Liver (tissue), 9 donors: ENCODE results near the gene PTK6. TPM values are rescaled to one million over a fixed set of nuclear protein-coding genes. Genes with fewer than 3 reads are reported as not detected.

Experiments
- DNase-seq: peaks from one replicate; pipeline ENCODE4 v3.0.0-alpha.2; 2017; ENCODE audit warnings: low spot score
- H3K27ac ChIP-seq, 2 donors: one replicate each; pipeline ENCODE4 v1.7.0; 2013; ENCODE audit warnings: inconsistent platforms in 2 of 2, low read length in 2 of 2, control low read depth in 1 of 2, low read depth in 1 of 2, mild to moderate bottlenecking in 1 of 2
- H3K27me3 ChIP-seq, 4 donors: one replicate each; pipeline versions ENCODE4 v1.6.1 to v1.7.0; 2013; ENCODE audit warnings: low read length in 3 of 4, inconsistent platforms in 1 of 4, mild to moderate bottlenecking in 1 of 4, moderate library complexity in 1 of 4; ENCODE audit not compliant: control insufficient read depth in 4 of 4, insufficient read depth in 4 of 4
- H3K36me3 ChIP-seq, 4 donors: one replicate each; pipeline versions ENCODE4 v1.6.1 to v1.7.0; 2013; ENCODE audit warnings: low read length in 3 of 4, mild to moderate bottlenecking in 3 of 4, low read depth in 1 of 4, moderate library complexity in 1 of 4; ENCODE audit not compliant: control insufficient read depth in 4 of 4, insufficient read depth in 3 of 4
- H3K4me1 ChIP-seq, 4 donors: one replicate each; pipeline versions ENCODE4 v1.6.1 to v1.7.0; 2013; ENCODE audit warnings: low read length in 3 of 4, mild to moderate bottlenecking in 3 of 4, moderate library complexity in 1 of 4; ENCODE audit not compliant: control insufficient read depth in 4 of 4, insufficient read depth in 4 of 4
- H3K4me3 ChIP-seq, 3 donors: one replicate each; pipeline versions ENCODE4 v1.6.1 to v1.7.0; 2013; ENCODE audit warnings: low read length in 3 of 3, control low read depth in 1 of 3, low read depth in 1 of 3, mild to moderate bottlenecking in 1 of 3
- H3K9ac ChIP-seq, 2 donors: one replicate each; pipeline ENCODE4 v1.7.0; 2013; ENCODE audit warnings: low read length in 2 of 2, mild to moderate bottlenecking in 2 of 2, moderate library complexity in 2 of 2, control low read depth in 1 of 2, low read depth in 1 of 2
- H3K9me3 ChIP-seq, 4 donors: one replicate each; pipeline versions ENCODE4 v1.6.1 to v1.7.0; 2013; ENCODE audit warnings: low read length in 3 of 4; ENCODE audit not compliant: control insufficient read depth in 4 of 4
- EGR1 ChIP-seq, 2 donors: IDR thresholded peaks; 2 replicates each; pipeline ENCODE4 v1.6.1; 2016 to 2018; ENCODE audit warnings: antibody characterized with exemption in 2 of 2, low read depth in 2 of 2
- FOXA1 ChIP-seq: IDR thresholded peaks from 2 replicates; pipeline ENCODE4 v1.6.1; 2016; ENCODE audit warnings: antibody characterized with exemption
- FOXA2 ChIP-seq: IDR thresholded peaks from 2 replicates; pipeline ENCODE4 v1.6.1; 2016; ENCODE audit warnings: antibody characterized with exemption
- GABPA ChIP-seq, 2 donors: IDR thresholded peaks in 1 of 2; conservative IDR thresholded peaks in 1 of 2; 2 replicates each; pipeline ENCODE4 v1.6.1; 2016; ENCODE audit warnings: antibody characterized with exemption in 2 of 2, mild to moderate bottlenecking in 1 of 2, moderate library complexity in 1 of 2
- HNF4A ChIP-seq, 2 donors: conservative IDR thresholded peaks; 2 replicates each; pipeline ENCODE4 v1.6.1; 2016; ENCODE audit warnings: antibody characterized with exemption in 2 of 2, mild to moderate bottlenecking in 2 of 2
- HNF4G ChIP-seq: IDR thresholded peaks from 2 replicates; pipeline ENCODE4 v1.6.1; 2016; ENCODE audit warnings: antibody characterized with exemption
- JUND ChIP-seq, 2 donors: IDR thresholded peaks; 2 replicates each; pipeline ENCODE4 v1.6.1; 2016; ENCODE audit warnings: antibody characterized with exemption in 2 of 2
- NR2F2 ChIP-seq: IDR thresholded peaks from 2 replicates; pipeline ENCODE4 v1.6.1; 2016; ENCODE audit warnings: antibody characterized with exemption
- RAD21 ChIP-seq, 2 donors: IDR thresholded peaks; 2 replicates each; pipeline ENCODE4 v1.6.1; 2016; ENCODE audit warnings: antibody characterized with exemption in 2 of 2, mild to moderate bottlenecking in 2 of 2
- RXRA ChIP-seq, 2 donors: IDR thresholded peaks; 2 replicates each; pipeline ENCODE4 v1.6.1; 2017 to 2018; ENCODE audit warnings: antibody characterized with exemption in 2 of 2, mild to moderate bottlenecking in 1 of 2
- SP1 ChIP-seq: IDR thresholded peaks from 2 replicates; pipeline ENCODE4 v1.6.1; 2018; ENCODE audit warnings: antibody characterized with exemption, mild to moderate bottlenecking
- TAF1 ChIP-seq: conservative IDR thresholded peaks from 2 replicates; pipeline ENCODE4 v1.6.1; 2016; ENCODE audit warnings: antibody characterized with exemption, mild to moderate bottlenecking
- YY1 ChIP-seq: IDR thresholded peaks from 2 replicates; pipeline ENCODE4 v1.6.1; 2016; ENCODE audit warnings: antibody characterized with exemption, mild to moderate bottlenecking
- WGBS: extraction: QIAGEN DNeasy Blood & Tissue Kit; methylation state at CpG from one replicate; pipeline ENCODE4 v1.1.7; 2013; 5-methylcytosine and 5-hydroxymethylcytosine counted together
- polyA plus RNA-seq, 2 donors: library from polyadenylated mRNA; stranded (reverse) in 1 of 2; unstranded in 1 of 2; fragments of 200-250 nt in 1 of 2; fragments of >200 nt in 1 of 2; fragmentation: Nextera tagmentation in 1 of 2; extraction: Ambion mirVana in 1 of 2; gene quantifications; one replicate each; pipeline versions ENCODE4 v1.2.1 to v1.2.3, GENCODE V29; 2013 to 2015
- total RNA-seq, 2 donors: library from RNA; depleted of rRNA; stranded (reverse); fragments of >200 nt; gene quantifications; one replicate each; pipeline ENCODE4 v1.2.3, GENCODE V29; 2014
- TF ChIP-seq, protein P1 (sequence below): IDR thresholded peaks from 2 replicates; pipeline ENCODE4 v1.6.1; 2016; ENCODE audit warnings: antibody characterized with exemption
- TF ChIP-seq, protein P2 (sequence below): IDR thresholded peaks from 2 replicates; pipeline ENCODE4 v1.6.1; 2016; ENCODE audit warnings: antibody characterized with exemption
- TF ChIP-seq, protein P3 (sequence below): IDR thresholded peaks from 2 replicates; pipeline ENCODE4 v1.6.1; 2016; ENCODE audit warnings: antibody characterized with exemption
- TF ChIP-seq, protein P4 (sequence below): fragments of 150-350 bp; IDR thresholded peaks from 2 replicates; pipeline ENCODE4 v1.5.1; 2017; ENCODE audit warnings: improper control_type of control experiment, low read depth, low read length; ENCODE audit not compliant: missing input control
- TF ChIP-seq, protein P5 (sequence below): IDR thresholded peaks from 2 replicates; pipeline ENCODE4 v1.6.1; 2016; ENCODE audit warnings: antibody characterized with exemption, mild to moderate bottlenecking
- donor health status: healthy.
- donor health status: healthy.
- donor health status: healthy.
- donor health status: healthy.
- donor health status: healthy.

The PTK6 gene
- total and polyA plus RNA-seq, 4 donors, result 0.05 to 1.2 (median 0.23) TPM

DNA sequence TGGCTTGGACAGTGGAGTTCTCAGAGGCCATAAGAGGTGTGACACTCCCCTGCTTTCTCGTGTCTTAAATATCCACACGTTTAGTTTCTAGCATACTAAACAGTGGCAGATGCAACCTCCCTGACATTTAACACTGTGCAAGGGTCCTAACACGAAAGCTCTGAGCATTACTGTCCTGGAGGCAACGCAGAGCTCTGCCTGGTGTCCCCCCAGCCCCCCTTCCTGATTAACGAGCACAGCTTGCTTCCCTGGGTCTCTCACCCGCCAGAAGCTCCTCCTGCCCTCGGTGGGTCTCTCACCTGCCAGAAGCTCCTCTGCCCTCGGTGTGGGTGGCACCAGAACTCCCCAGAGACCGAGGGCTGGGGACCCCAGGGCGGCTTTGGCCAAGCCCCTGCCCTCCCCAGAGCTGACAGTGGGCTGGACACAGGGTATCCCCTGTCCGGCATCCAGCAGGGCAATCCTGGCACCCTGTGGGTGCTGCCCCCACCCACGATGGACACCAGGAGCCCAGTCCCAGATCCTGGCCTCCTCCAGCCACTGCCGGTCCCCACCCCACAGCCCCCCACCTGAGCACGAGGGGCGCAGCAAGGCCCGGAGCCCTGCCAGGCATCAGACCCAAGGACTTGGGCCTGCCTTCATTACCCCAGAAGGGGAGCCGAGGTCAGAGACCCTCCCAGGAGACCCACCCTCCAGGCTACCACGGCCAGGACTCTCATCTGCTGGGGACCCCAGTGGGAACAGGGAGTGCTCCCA, 52.3 kb downstream of the PTK6 start:
- Histone ChIP-seq H3K27me3 (peaks cover 2 to 11% (median 6%) of the 10 kb centered on the region in 4 donors), H3K9me3 (peaks cover 0 to 2% (median 0%) of the 10 kb centered on the region in 4 donors), H3K4me1 (peaks cover 0 to 6% (median 0%) of the 10 kb centered on the region in 4 donors), H3K36me3 (no peaks in the 10 kb centered on the region), H3K4me3 (no peak overlapping the region), H3K27ac (no peak overlapping the region), H3K9ac (no peak overlapping the region)
- DNase-seq, result no peak
- 59% methylated on average over 18 of the region's 18 CpGs for WGBS
- TF ChIP-seq NR2F2, result no peak
- TF ChIP-seq TAF1, result no peak
- no peak for TF ChIP-seq YY1
- no peak for TF ChIP-seq SP1
- no peak for TF ChIP-seq JUND (IDR thresholded peaks at IDR 0.05)
- TF ChIP-seq, protein P1, sequence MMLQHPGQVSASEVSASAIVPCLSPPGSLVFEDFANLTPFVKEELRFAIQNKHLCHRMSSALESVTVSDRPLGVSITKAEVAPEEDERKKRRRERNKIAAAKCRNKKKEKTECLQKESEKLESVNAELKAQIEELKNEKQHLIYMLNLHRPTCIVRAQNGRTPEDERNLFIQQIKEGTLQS, result no peak
- TF ChIP-seq, protein P2, sequence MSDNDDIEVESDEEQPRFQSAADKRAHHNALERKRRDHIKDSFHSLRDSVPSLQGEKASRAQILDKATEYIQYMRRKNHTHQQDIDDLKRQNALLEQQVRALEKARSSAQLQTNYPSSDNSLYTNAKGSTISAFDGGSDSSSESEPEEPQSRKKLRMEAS, result no peak
- no peak for TF ChIP-seq FOXA2
- TF ChIP-seq GABPA (IDR thresholded peaks at IDR 0.05 in 1 of 2, conservative IDR thresholded peaks at IDR 0.05 in 1 of 2), result no peak
- no peak for TF ChIP-seq HNF4A (conservative IDR thresholded peaks at IDR 0.05)

DNA sequence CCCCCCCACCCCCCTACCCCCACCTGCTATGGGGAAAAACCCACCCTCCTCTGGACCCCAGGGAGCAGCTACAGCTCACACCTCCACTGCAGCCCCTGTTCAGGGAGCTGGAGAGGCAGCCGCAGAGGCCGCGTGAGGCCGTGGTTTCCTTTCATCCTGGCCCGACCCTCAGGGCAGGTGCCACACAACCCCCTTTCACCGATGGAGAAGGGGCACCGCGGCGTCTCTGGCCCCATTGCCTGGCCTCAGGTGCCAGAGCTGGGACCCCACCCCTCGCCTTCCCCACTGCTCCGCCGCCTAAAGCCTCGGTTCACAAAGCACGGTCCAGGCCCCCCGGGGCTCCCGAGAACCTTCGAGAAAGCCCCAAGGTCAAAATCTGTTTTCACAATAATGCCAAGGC, 52.9 kb downstream of the PTK6 start:
- Histone ChIP-seq H3K27me3 (peaks cover 2 to 9% (median 7%) of the 10 kb centered on the region in 4 donors), H3K4me1 (peaks cover 0 to 6% (median 0%) of the 10 kb centered on the region in 4 donors), H3K4me3 (no peak overlapping the region), H3K9me3 (peaks cover 0 to 2% (median 0%) of the 10 kb centered on the region in 4 donors), H3K9ac (no peak overlapping the region), H3K27ac (no peak overlapping the region), H3K36me3 (no peaks in the 10 kb centered on the region)
- 55% methylated on average over 17 of the region's 17 CpGs for WGBS
- no peak for DNase-seq
- TF ChIP-seq FOXA1 (no peak), HNF4A (conservative IDR thresholded peaks at IDR 0.05) (no peak), RXRA (IDR thresholded peaks at IDR 0.05) (no peak), EGR1 (IDR thresholded peaks at IDR 0.05; ENCODE audit: low read depth in 2 of 2) (no peak), YY1 (no peak), HNF4G (no peak), RAD21 (IDR thresholded peaks at IDR 0.05) (no peak), TAF1 (no peak), NR2F2 (no peak), GABPA (IDR thresholded peaks at IDR 0.05 in 1 of 2, conservative IDR thresholded peaks at IDR 0.05 in 1 of 2) (no peak), FOXA2 (no peak)
- TF ChIP-seq, protein P2, result no peak
- TF ChIP-seq, protein P1, result no peak
- TF ChIP-seq, protein P3, sequence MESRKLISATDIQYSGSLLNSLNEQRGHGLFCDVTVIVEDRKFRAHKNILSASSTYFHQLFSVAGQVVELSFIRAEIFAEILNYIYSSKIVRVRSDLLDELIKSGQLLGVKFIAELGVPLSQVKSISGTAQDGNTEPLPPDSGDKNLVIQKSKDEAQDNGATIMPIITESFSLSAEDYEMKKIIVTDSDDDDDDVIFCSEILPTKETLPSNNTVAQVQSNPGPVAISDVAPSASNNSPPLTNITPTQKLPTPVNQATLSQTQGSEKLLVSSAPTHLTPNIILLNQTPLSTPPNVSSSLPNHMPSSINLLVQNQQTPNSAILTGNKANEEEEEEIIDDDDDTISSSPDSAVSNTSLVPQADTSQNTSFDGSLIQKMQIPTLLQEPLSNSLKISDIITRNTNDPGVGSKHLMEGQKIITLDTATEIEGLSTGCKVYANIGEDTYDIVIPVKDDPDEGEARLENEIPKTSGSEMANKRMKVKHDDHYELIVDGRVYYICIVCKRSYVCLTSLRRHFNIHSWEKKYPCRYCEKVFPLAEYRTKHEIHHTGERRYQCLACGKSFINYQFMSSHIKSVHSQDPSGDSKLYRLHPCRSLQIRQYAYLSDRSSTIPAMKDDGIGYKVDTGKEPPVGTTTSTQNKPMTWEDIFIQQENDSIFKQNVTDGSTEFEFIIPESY, result no peak
- TF ChIP-seq, protein P4, sequence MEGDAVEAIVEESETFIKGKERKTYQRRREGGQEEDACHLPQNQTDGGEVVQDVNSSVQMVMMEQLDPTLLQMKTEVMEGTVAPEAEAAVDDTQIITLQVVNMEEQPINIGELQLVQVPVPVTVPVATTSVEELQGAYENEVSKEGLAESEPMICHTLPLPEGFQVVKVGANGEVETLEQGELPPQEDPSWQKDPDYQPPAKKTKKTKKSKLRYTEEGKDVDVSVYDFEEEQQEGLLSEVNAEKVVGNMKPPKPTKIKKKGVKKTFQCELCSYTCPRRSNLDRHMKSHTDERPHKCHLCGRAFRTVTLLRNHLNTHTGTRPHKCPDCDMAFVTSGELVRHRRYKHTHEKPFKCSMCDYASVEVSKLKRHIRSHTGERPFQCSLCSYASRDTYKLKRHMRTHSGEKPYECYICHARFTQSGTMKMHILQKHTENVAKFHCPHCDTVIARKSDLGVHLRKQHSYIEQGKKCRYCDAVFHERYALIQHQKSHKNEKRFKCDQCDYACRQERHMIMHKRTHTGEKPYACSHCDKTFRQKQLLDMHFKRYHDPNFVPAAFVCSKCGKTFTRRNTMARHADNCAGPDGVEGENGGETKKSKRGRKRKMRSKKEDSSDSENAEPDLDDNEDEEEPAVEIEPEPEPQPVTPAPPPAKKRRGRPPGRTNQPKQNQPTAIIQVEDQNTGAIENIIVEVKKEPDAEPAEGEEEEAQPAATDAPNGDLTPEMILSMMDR, result no peak
- TF ChIP-seq, protein P5, sequence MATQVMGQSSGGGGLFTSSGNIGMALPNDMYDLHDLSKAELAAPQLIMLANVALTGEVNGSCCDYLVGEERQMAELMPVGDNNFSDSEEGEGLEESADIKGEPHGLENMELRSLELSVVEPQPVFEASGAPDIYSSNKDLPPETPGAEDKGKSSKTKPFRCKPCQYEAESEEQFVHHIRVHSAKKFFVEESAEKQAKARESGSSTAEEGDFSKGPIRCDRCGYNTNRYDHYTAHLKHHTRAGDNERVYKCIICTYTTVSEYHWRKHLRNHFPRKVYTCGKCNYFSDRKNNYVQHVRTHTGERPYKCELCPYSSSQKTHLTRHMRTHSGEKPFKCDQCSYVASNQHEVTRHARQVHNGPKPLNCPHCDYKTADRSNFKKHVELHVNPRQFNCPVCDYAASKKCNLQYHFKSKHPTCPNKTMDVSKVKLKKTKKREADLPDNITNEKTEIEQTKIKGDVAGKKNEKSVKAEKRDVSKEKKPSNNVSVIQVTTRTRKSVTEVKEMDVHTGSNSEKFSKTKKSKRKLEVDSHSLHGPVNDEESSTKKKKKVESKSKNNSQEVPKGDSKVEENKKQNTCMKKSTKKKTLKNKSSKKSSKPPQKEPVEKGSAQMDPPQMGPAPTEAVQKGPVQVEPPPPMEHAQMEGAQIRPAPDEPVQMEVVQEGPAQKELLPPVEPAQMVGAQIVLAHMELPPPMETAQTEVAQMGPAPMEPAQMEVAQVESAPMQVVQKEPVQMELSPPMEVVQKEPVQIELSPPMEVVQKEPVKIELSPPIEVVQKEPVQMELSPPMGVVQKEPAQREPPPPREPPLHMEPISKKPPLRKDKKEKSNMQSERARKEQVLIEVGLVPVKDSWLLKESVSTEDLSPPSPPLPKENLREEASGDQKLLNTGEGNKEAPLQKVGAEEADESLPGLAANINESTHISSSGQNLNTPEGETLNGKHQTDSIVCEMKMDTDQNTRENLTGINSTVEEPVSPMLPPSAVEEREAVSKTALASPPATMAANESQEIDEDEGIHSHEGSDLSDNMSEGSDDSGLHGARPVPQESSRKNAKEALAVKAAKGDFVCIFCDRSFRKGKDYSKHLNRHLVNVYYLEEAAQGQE, result no peak
